DMS153 (cell line): ENCODE data around the gene C2orf15.
"Not testable (repeated sequence)": the region's sequence is repeated elsewhere in the genome, so short reads cannot be mapped to it uniquely, and the experiment has no call there.

ENCODE experiments used
- DNase-seq: peaks from one replicate; lab custom pipeline; 2025; lab: John Stamatoyannopoulos, UW

The C2orf15 gene

GRCh38 chr2:99166218-99166617 is 24.7 kb downstream of the C2orf15 start:
- no peak for DNase-seq

GRCh38 chr2:99169534-99169933 is 28.0 kb downstream of the C2orf15 start:
- no peak for DNase-seq

- DNase-seq = no peak
These were observed 30.1 kb downstream of the C2orf15 start for GRCh38 chr2:99171377-99172140.

GRCh38 chr2:99180755-99181623 is 39.5 kb downstream of the C2orf15 start, which contains the start of the genes MITD1 and MRPL30:
TSS of gene MITD1 (minus strand) at chr2:99181058. CDS start at chr2:99180981, 77 bp downstream.
TSS of gene MRPL30 (plus strand) at chr2:99181184. CDS start at chr2:99186204, 5,020 bp downstream.
- DNase-seq = peak; percentile 90

GRCh38 chr2:99181624-99182000 is 40.1 kb downstream of the C2orf15 start:
- no peak for DNase-seq

GRCh38 chr2:99183025-99183424 is 41.5 kb downstream of the C2orf15 start:
- DNase-seq = no peak

GRCh38 chr2:99184811-99185210 is 43.3 kb downstream of the C2orf15 start:
- DNase-seq = no peak

- no peak for DNase-seq
These were observed 45.5 kb downstream of the C2orf15 start for GRCh38 chr2:99187011-99187410.

GRCh38 chr2:99188357-99188756 is 46.9 kb downstream of the C2orf15 start:
- no peak for DNase-seq

GRCh38 chr2:99190548-99190947 is 49.0 kb downstream of the C2orf15 start:
- DNase-seq = no peak

- DNase-seq = not testable (repeated sequence)
These were observed 50.9 kb downstream of the C2orf15 start for GRCh38 chr2:99192364-99192763.

- DNase-seq = no peak
These were observed 56.8 kb downstream of the C2orf15 start for GRCh38 chr2:99198103-99198841.

GRCh38 chr2:99200076-99200800 is 58.7 kb downstream of the C2orf15 start:
- no peak for DNase-seq
